Measurements from ENCODE around the gene LRCH1.
A peak's percentile ranks its signal among the peaks of the same experiment; 100 is the strongest.

Gene LRCH1

GRCh38 chr13:46535825-46536224 is 17.1 kb upstream of the LRCH1 start:
- DNase-seq (ENCODE audit: low read depth, low spot score) = no peak

DNA sequence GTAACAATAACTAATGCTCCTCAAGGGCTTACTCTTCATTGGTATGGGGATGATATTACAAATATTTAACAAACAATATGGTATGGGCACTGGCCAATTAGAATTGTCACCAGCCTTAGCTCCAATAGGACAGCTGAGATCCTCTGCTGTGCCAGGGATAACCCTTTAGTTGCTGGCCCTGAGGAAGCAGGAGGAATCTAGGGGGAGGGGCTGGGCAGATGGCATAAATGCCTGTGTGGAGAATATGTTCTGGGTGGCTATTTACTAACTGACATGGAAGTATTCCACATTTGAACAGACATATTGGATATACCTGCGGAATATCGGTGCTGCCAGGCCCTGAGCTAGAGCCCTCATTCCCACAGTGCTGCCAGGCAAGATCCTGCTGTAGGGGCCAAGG is 16.6 kb upstream of the LRCH1 start:
- no peak for DNase-seq (ENCODE audit: low read depth, low spot score)

GRCh38 chr13:46539231-46539630 is 13.7 kb upstream of the LRCH1 start:
- DNase-seq (ENCODE audit: low read depth, low spot score) = no peak

DNA sequence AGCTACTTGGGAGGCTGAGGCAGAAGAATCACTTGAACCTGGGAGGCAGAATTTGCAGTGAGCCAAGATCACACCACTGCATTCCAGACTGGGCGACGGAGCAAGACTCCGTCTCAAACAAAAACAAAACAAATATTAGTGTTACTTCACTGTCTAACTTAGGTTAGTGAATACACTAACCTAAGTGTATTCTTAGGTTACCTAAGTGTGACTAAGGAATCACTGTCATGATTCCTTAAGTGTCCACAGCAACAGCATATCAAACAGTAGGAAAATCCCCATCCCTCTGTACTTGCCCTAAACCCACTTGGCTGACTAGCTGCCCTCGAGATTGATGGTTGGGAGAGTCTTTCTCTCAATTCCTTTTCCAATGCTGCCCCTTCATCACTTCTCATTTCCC is 11.8 kb upstream of the LRCH1 start:
- DNase-seq (ENCODE audit: low read depth, low spot score) = no peak

DNA sequence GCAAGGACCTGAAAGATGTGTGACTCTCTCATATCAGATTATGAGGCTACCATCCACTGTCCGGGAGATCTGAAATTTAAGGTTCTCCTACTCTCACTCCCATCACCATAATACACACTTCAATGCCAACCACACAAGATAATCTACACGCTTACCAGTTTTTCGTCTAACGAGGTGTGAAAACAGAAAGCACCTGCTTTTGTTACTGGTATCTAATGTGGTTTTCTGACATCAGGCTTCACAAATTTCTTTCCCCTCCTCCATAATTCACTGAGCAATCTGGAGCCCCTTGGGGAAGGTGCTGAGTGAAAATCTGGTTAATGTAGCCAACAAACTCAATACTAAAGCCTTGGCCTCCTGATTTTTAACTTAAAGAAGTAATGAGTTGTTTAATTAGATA is 10.1 kb upstream of the LRCH1 start:
- DNase-seq (ENCODE audit: low read depth, low spot score) = no peak

DNA sequence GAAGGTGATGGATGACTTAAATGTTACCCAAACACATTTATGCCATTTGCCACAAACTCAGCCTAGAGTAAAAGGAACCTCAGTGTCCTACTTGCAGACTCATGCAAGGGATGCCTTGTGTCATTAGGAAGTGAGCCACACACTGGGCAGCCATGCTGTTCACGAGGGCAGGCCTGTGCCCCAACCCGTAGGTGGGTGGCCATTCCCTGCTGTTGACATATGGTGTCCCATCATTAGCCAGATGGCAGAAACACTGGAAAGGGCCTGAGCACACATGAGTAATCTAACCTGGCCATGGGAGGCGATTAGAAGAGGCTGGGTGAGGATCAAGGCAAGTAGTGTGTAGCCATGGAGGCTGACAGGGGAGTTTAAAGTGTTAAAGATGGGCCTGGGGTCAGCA is 9.7 kb upstream of the LRCH1 start:
- DNase-seq (ENCODE audit: low read depth, low spot score) = no peak

GRCh38 chr13:46544208-46544607 is 8.8 kb upstream of the LRCH1 start:
- no peak for DNase-seq (ENCODE audit: low read depth, low spot score)

DNA sequence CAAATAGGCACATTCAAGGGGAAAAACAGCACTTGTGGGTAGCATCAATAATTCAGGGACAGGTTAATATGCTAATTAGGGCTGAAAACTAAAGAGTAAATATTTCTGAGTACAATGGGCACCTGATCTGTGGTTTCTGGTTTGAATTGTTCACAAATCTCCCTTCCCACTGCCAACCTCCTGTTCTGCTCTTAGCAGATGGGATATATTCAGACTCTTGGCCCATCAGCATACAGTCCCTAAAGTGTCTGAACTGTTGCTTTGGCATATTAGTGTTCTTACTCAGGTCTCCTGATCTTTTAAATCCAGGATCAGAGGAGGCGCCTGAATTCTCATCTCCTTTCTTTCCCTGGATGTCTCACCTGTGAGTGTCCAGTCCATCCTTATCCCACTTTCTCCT is 8.2 kb upstream of the LRCH1 start:
- DNase-seq (ENCODE audit: low read depth, low spot score) = no peak

GRCh38 chr13:46546084-46546768 is 6.7 kb upstream of the LRCH1 start:
- DNase-seq (ENCODE audit: low read depth, low spot score) = no peak

DNA sequence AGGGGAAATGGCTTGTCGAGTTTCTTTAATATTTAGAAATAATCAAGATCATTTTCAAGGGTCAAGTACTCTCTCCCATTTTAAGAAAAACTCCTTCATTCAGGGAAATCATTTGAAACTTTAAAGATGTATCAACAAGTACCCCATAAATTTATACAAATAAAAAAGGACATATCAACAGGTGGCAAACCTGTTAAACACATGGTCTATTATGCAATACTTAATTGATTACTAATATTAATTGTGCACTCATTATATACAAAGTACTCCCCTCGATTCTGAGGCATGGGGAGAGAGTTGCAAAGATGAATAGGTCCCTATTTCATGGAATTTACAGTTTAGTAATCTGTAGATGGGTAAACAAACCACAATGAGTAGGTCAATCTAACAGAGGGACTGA is 2.1 kb upstream of the LRCH1 start:
- DNase-seq (ENCODE audit: low read depth, low spot score) = no peak

DNA sequence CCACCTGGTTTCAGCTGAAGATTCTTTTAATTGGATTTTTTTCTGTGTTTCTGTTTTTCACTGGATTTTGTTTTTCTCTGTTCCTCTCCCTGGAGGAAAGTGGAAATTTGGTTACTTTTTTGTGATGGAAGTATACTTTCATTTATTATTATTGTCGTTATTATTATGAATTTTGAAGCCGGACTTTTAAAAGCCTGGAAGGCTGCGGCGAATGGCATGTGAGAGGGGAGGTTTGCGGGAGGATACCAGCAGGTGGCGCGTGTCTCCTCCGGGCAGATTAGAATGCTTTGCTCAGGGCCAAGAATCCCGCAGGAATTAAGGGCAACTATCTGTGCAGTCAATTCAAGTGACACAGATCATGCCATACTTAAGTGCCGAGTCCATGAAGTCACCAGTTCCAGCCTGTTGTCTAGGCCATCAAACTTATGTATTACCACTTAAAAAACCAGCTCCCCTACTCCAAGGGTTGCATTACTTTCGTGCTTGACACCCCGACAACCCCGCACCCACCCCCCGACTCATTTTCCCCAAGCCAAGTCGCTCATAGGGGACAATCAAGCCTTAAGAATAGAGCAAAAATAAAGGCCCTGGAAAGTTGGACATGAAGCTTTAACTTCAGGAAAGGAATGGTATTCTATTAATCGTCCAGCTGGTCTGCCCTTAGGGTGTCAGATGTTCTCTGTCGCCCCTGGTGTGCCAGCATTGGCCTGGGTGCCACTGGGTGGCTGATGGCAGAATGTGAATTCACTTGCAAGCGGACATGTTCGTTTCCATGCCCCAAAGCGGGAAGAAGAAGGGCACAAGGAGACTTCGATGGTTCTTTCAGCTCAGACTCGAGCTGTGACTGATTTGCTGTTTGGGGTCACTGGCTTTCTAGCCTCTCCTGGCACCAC is 1.3 kb upstream of the LRCH1 start:
- peak; percentile 15 for DNase-seq (ENCODE audit: low read depth, low spot score)

GRCh38 chr13:46552303-46552682 is 677 bp upstream of the LRCH1 start:
- DNase-seq (ENCODE audit: low read depth, low spot score) = no peak

DNA sequence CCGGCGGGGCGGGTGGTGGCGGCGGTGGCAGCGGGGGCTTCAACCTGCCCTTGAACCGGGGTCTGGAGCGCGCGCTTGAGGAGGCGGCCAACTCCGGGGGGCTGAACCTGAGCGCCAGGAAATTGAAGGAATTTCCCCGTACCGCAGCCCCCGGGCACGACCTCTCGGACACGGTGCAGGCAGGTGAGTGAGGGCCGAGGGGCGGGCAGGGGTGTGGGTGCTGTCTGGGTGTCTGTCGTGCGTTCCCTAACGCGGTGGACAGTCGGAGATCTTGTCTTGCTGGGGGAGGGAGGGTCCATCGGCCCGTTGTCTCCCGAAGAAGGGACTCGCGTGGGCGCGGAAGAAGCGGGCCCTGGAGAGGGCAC is 533 bp downstream of the LRCH1 start:
- no peak for DNase-seq (ENCODE audit: low read depth, low spot score)

DNA sequence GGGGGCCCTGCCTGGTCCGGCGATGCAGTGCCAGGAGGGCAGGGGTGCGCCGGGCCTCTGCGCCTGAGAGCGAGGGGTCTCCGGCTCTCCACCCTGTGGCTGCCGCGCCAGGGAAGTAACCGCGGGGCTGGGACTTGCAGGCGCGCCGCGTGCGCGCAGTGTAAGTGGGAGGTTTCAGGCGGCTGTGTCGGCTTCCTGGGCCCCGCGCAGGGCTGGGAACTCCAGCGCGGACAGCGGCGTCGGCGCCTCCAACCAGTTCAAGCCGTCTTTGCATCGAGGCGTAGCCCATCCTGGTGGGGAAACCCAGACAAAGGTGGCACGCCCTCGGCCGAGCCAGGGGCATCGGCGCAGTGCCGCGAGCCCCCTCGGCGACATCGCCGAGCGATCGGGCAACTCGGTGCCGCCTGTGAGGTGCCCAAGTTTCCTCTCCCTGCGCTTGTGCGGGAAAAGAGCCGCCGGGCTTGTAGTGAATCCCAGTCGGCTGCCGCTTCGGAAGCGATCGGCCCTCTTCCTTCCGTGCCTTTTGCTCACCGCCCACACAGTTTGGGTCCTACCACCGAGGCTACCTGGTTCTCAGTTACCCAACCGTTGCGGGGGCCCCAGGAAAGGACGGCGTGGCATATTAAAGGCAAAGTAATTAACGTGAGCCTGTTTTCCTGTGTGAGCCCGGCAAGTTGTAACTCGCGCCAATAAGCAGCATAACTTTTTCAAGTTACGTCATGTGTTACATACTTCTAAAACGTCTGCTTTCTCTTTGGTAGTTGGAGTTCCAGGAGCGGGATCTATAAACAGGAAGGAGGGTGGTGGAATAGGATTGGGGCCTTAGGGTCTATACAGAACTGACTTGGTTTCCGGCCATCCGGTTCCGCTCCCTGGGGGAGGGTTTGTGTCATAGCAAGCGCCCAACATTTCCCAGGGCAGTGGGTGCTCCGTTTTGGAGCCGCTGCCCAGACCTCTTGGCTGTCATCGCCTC is 1.2 kb downstream of the LRCH1 start:
- DNase-seq (ENCODE audit: low read depth, low spot score) = peak; percentile 27

GRCh38 chr13:46554951-46555350 is 2.0 kb downstream of the LRCH1 start:
- DNase-seq (ENCODE audit: low read depth, low spot score) = no peak

DNA sequence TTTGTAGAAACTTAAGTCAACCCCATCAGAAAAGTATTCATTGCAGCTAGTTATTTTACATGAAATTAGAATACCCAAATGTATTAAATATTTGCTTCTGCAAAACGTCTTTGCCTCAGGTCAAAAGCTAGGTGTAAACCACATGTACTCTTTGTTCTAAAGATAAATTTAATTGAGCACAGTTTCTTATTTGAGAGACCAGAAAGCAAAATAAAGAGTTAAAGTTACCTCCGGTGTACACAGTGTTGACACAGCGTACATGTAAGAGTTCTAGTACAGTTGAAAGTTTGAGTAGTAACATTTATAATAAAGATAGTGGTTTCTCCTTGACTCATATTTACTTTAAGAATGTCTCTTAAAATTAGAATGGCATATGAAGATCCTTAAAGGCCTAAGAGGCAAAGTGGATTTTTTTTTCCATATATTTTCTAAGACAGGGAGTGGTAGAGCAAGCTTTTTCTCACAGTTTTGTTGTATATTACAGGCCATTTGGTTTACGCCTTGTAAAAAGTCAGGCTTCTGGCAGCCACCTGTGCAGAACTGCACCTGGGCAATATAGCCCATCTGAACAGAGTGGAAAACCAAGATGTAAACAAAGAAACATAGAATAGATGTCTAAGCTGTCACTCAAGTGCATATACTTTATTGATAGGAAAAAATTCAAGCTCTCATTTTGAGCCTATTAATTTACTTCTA is 2.9 kb downstream of the LRCH1 start:
- no peak for DNase-seq (ENCODE audit: low read depth, low spot score)

DNA sequence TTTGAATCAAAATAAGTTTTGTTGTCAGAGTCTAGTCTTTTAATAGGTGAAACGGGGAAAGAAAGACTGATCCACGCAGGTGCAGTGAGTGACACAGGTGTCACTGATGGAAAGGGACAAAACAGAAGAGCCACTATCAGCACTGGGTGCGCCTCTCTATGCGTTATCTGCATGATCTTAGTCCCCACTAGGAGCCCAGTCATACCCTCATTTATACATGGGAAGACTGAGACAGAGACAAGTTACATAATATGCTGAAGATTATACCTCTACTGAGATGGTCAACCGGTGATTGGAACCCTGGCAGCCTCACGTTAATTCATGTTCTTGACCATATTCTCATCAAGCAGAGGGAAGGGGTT is 3.4 kb downstream of the LRCH1 start:
- DNase-seq (ENCODE audit: low read depth, low spot score) = no peak

DNA sequence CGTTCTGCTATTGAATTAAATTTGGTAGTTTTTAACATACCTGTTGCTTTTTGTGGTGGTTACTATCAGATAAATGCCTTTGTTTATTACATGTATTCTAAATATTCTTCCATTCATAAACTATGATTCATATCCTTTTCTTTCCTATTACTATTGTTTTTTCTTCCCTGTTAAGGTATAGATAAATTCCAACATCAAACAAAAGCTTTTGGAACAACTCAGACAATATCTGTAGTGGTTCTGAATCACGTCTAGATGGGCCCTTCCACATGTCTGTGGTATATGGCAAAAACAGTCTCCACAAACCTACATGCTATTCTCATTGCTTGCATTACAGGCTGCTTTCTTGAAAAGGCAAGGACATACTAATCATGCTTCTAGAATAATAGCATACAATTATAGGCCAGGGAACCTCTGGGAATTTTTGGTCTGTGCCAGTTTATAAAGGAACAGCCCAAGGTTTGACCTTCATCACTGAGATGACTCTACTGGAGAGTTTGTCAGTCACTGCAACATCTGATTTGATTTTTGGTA is 6.4 kb downstream of the LRCH1 start:
- DNase-seq (ENCODE audit: low read depth, low spot score) = no peak

- DNase-seq (ENCODE audit: low read depth, low spot score) = no peak
Measured at GRCh38 chr13:46560778-46561177, 7.8 kb downstream of the LRCH1 start.

- no peak for DNase-seq (ENCODE audit: low read depth, low spot score)
Measured at GRCh38 chr13:46561286-46561685, 8.3 kb downstream of the LRCH1 start.

- DNase-seq (ENCODE audit: low read depth, low spot score) = no peak
Measured at GRCh38 chr13:46561691-46562090, 8.7 kb downstream of the LRCH1 start.
